ENCODE measurements around the gene CHD9. TPM values are rescaled to one million over a fixed set of nuclear protein-coding genes. Genes with fewer than 3 reads are reported as not detected.

Gene CHD9
- total RNA-seq, 2 experiments from 2014 or later, result 12.7 to 14.0 TPM

DNA sequence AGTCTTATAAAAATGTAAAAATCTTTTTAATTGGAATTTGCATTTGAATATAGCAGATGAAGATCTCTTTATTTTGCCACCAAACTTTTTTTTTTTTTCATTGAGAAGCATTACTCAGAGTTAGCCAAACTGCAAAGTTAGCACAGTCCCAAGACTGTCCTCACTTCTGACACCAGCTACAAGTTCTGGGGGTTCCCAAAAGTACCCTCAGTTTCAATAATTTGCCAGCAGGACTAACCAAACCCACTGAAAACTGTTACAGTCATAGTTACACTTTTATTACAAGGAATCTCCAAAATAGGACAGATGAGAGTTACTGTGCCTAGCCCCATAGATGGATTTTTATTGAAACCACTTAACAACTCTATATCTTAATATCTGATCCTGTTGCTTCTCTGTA is 144.1 kb downstream of the CHD9 start:
- Mint-ChIP-seq H3K27ac (no peak overlapping the region), H3K9me3 (no peaks in the 10 kb centered on the region), H3K36me3 (peaks cover 4% of the 10 kb centered on the region), H3K4me1 (peaks cover 1% of the 10 kb centered on the region), H3K4me3 (no peak overlapping the region), H3K27me3 (no peaks in the 10 kb centered on the region)
- no peak for DNase-seq

DNA sequence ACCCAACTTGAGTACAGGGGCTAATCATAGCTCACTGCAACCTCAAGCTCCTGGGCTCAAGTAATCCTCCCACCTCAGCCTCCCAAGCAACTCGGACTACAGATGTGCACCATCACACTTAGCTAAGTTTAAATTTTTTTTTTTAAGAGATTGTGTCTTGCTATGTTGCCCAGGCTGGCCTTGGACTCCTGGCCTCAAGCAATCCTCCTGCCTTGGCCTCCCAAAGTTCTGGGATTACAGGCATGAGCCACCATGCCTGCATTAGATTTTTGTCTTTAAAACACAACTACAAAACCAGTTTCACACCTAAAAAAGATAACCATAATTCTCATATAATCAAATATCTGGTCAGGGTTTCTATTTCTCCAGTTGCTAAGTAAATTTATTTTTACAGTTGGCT is 147.1 kb downstream of the CHD9 start:
- Mint-ChIP-seq H3K36me3 (peaks cover 4% of the 10 kb centered on the region), H3K27me3 (no peaks in the 10 kb centered on the region), H3K4me3 (no peak overlapping the region), H3K27ac (no peak overlapping the region), H3K4me1 (peaks cover 6% of the 10 kb centered on the region), H3K9me3 (no peaks in the 10 kb centered on the region)
- DNase-seq, result no peak

DNA sequence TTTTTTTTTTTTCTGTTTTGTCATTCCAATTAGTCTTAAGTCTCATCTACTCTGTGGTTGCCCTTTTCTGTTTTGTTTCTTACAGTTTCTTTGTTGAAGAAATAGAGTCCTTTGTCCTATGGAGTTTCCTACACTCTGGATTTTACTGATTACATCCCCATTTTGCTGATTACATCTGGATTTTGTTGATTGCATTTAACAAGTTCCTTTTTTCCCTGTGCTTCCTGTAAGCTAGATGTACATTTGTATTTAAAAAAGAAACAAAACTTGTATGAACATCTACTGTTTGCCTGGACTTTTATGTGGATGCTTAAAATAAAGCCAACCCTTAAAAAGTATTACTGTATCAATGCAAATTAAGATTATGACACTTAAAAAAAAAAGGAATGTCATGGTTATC is 147.6 kb downstream of the CHD9 start:
- Mint-ChIP-seq H3K27me3 (no peaks in the 10 kb centered on the region), H3K4me1 (peaks cover 6% of the 10 kb centered on the region), H3K27ac (no peak overlapping the region), H3K4me3 (no peak overlapping the region), H3K9me3 (no peaks in the 10 kb centered on the region), H3K36me3 (peaks cover 4% of the 10 kb centered on the region)
- DNase-seq, result no peak

- Mint-ChIP-seq H3K9me3 (no peaks in the 10 kb centered on the region), H3K36me3 (peaks cover 8% of the 10 kb centered on the region), H3K27me3 (no peaks in the 10 kb centered on the region), H3K4me1 (peaks cover 16% of the 10 kb centered on the region), H3K27ac (peak overlapping the region; percentile 69), H3K4me3 (peak overlapping the region; percentile 70)
- DNase-seq, result peak; percentile 3
Measured at GRCh38 chr16:53207810-53208752, 153.3 kb downstream of the CHD9 start.

GRCh38 chr16:53209429-53209828 is 154.6 kb downstream of the CHD9 start:
- Mint-ChIP-seq H3K9me3 (no peaks in the 10 kb centered on the region), H3K4me3 (no peak overlapping the region)

DNA sequence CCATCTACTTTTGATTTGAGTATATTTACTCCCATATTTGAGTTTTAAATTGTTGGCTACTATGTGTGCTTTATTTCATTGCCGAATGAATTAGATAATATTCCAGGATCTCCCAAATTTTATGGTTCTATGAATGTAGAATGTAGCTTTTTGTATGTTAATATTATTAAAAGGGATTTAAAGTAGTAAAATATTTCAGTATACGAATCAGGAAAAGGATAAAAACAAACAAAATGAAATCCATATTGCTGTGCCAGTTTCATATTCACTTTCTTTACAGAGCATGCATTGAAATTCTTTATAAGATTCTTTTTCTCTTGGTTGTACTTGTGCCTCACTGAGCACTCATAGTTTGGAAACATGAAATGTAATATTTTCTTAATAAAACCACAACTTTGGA is 155.1 kb downstream of the CHD9 start:
- H3K4me1 Mint-ChIP-seq, result peaks cover 18% of the 10 kb centered on the region
- peaks cover 6% of the 10 kb centered on the region for H3K36me3 Mint-ChIP-seq
- H3K27me3 Mint-ChIP-seq, result no peaks in the 10 kb centered on the region
- H3K4me3 Mint-ChIP-seq, result no peak overlapping the region
- no peaks in the 10 kb centered on the region for H3K9me3 Mint-ChIP-seq
- DNase-seq, result no peak
- no peak overlapping the region for H3K27ac Mint-ChIP-seq

More at GRCh38 chr16:53209429-53209828, 154.6 kb downstream of the CHD9 start:
- no peak for DNase-seq
- H3K4me1 Mint-ChIP-seq, result peaks cover 18% of the 10 kb centered on the region
- H3K27ac Mint-ChIP-seq, result no peak overlapping the region
- H3K27me3 Mint-ChIP-seq, result no peaks in the 10 kb centered on the region
- H3K36me3 Mint-ChIP-seq, result peaks cover 6% of the 10 kb centered on the region

GRCh38 chr16:53211253-53211652 is 156.5 kb downstream of the CHD9 start:
- no peak for DNase-seq
- Mint-ChIP-seq H3K9me3 (no peaks in the 10 kb centered on the region), H3K27me3 (no peaks in the 10 kb centered on the region), H3K27ac (no peak overlapping the region), H3K4me3 (no peak overlapping the region), H3K4me1 (peaks cover 21% of the 10 kb centered on the region), H3K36me3 (peaks cover 6% of the 10 kb centered on the region)

DNA sequence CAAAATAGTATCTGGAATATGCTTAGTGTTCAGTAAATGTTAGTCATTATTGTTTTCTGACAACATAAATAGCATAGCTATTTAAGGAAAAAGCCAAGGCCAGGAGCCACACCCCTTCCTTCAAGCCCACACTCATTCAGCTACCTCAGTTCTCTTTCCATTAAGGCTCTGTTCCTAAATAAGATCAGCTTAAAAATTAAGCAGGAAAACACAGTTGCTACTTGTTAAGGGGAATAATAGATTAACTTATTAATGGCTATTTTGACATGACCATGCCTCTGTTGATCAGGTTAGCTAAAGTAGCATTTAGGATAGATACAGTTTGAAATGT is 158.1 kb downstream of the CHD9 start:
- no peak overlapping the region for H3K27ac Mint-ChIP-seq
- no peaks in the 10 kb centered on the region for H3K27me3 Mint-ChIP-seq
- H3K9me3 Mint-ChIP-seq, result no peaks in the 10 kb centered on the region
- peaks cover 6% of the 10 kb centered on the region for H3K36me3 Mint-ChIP-seq
- no peak for DNase-seq
- H3K4me1 Mint-ChIP-seq, result peaks cover 17% of the 10 kb centered on the region
- H3K4me3 Mint-ChIP-seq, result no peak overlapping the region

DNA sequence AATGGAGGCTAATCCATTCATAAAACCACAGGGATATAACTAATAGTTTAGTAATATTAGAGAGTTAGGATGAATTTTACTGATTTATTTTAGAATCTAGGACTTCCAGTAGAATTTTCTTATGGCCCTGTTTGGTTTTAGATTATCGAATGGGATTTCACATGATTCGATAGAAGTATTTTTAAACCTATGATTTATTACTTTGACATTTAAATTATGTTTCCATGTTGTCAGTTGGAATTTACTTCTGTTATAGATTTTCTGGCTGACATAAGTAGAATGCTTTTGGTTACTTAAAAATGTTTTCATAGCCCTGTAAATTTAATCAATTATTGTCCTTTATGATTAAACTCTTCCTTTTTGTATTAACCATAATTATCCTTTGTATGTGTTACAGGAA is 158.8 kb downstream of the CHD9 start:
- Mint-ChIP-seq H3K4me3 (no peak overlapping the region), H3K4me1 (peaks cover 10% of the 10 kb centered on the region), H3K9me3 (no peaks in the 10 kb centered on the region), H3K27me3 (no peaks in the 10 kb centered on the region), H3K27ac (no peak overlapping the region), H3K36me3 (peaks cover 6% of the 10 kb centered on the region)
- DNase-seq, result no peak

- H3K9me3 Mint-ChIP-seq, result no peaks in the 10 kb centered on the region
- H3K4me3 Mint-ChIP-seq, result no peak overlapping the region
- no peak for DNase-seq
- peaks cover 7% of the 10 kb centered on the region for H3K4me1 Mint-ChIP-seq
- no peaks in the 10 kb centered on the region for H3K27me3 Mint-ChIP-seq
- H3K27ac Mint-ChIP-seq, result no peak overlapping the region
- H3K36me3 Mint-ChIP-seq, result peaks cover 3% of the 10 kb centered on the region
Measured at GRCh38 chr16:53216798-53217197, 162.0 kb downstream of the CHD9 start.

GRCh38 chr16:53219371-53219770 is 164.6 kb downstream of the CHD9 start:
- Mint-ChIP-seq H3K9me3 (no peaks in the 10 kb centered on the region), H3K36me3 (no peaks in the 10 kb centered on the region), H3K4me3 (no peak overlapping the region), H3K4me1 (peaks cover 3% of the 10 kb centered on the region), H3K27me3 (no peaks in the 10 kb centered on the region), H3K27ac (no peak overlapping the region)
- no peak for DNase-seq

DNA sequence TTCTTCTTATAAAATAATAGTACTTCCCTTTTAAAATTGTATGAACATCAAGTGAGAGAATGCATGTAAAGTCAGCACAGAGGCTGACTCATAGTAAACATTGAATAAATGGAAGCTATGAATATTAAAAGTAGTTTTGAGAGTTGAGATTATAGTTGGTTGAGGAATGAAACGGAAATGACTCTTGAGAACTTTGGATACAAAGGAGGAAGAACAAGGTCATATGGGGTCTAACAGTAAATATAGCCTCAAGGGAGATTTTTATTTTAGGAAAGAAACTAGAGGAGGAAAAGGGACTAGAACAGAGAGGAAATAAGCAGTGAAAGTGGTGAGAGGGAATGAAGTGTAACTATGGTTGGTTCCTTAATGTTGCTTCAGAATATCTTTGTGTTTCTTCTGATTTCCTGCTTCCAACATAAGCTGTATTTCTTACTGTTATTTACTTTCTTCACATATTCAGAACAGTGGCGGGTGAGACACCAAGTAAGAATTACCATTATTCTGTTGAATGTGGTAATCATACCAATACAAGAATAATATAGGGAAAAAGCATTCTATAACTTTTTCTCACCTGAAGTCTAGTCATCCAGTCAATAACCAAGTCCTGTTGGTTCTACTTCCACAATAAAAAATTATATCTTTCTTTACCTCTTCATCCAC is 165.1 kb downstream of the CHD9 start:
- no peak for DNase-seq
- no peak overlapping the region for H3K27ac Mint-ChIP-seq
- H3K4me1 Mint-ChIP-seq, result peaks cover 3% of the 10 kb centered on the region
- no peak overlapping the region for H3K4me3 Mint-ChIP-seq
- no peaks in the 10 kb centered on the region for H3K27me3 Mint-ChIP-seq
- H3K36me3 Mint-ChIP-seq, result no peaks in the 10 kb centered on the region
- H3K9me3 Mint-ChIP-seq, result no peaks in the 10 kb centered on the region

GRCh38 chr16:53220585-53220984 is 165.8 kb downstream of the CHD9 start:
- H3K4me1 Mint-ChIP-seq, result peaks cover 1% of the 10 kb centered on the region
- no peaks in the 10 kb centered on the region for H3K9me3 Mint-ChIP-seq
- H3K4me3 Mint-ChIP-seq, result no peak overlapping the region
- no peak for DNase-seq
- H3K36me3 Mint-ChIP-seq, result no peaks in the 10 kb centered on the region
- no peaks in the 10 kb centered on the region for H3K27me3 Mint-ChIP-seq
- H3K27ac Mint-ChIP-seq, result no peak overlapping the region

DNA sequence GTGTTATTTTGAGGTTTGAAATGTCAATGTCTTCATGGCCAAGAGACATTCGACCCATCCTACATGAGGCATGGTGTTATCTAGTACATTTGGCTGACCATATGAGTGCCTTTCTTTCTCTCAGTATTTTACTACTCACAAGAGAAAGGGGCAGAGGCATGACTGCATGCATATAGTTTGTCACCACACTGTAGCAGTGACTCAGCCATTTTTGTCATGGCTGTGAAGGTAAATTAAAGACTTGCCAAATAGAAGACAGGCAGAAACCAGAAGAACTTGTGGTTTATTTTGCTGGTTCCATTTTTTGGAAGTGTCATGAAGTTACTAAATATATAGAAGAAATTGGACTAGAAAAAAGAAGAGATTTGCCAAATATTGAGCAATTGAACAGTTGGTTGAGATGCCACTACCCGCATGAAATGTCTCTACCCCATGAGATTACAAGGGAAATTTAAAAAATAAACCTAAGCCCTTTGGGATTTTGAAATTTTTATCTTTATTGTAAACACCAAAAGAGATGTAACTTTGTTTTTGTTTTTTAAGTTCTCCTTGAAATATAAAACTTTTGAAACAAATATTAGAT is 170.3 kb downstream of the CHD9 start:
- H3K4me1 Mint-ChIP-seq, result peaks cover 1% of the 10 kb centered on the region
- no peak for DNase-seq
- no peak overlapping the region for H3K27ac Mint-ChIP-seq
- H3K9me3 Mint-ChIP-seq, result no peaks in the 10 kb centered on the region
- H3K27me3 Mint-ChIP-seq, result no peaks in the 10 kb centered on the region
- H3K36me3 Mint-ChIP-seq, result peaks cover 8% of the 10 kb centered on the region
- no peak overlapping the region for H3K4me3 Mint-ChIP-seq

DNA sequence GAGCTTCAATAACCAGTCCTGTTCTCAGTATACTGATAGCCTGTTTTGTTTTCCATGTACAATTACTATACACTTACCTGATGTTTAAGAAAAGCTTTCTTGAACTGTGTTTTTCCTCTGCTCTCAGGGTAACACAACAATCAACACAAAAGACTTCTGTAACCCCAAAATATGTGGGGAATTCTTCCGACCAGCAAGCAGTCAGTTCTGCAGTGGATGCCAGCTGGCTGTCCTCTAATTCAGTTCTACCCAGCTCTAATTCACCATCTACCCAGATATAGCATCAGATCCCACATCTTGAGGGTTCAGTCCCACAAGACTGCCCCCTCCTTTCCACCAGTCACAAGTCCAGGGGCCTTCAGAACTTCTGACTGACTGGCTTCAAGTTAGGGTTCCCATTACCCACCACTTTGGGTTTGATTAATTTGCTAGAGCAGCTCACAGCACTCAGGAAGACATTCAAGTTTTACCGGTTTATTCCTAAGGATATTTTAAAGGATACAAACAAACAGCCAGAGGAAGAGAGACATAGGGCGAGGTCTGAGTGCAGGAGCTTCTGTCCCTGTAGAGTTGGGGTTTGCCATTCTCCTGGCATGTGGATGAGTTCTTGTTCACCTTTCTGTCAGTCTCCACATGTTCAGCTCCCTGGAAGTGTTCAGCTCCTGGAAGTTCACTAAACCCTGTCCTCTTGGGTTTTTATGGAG is 178.2 kb downstream of the CHD9 start:
- H3K27ac Mint-ChIP-seq, result no peak overlapping the region

More for the DNA sequence above, 178.2 kb downstream of the CHD9 start:
- peaks cover 5% of the 10 kb centered on the region for H3K4me1 Mint-ChIP-seq
- no peak overlapping the region for H3K4me3 Mint-ChIP-seq
- H3K36me3 Mint-ChIP-seq, result peaks cover 17% of the 10 kb centered on the region
- no peaks in the 10 kb centered on the region for H3K9me3 Mint-ChIP-seq
- no peak for DNase-seq
- no peaks in the 10 kb centered on the region for H3K27me3 Mint-ChIP-seq
